ENCODE data around the gene TUBGCP2.

TUBGCP2 gene

GRCh38 chr10:133274751-133275683 is 33.7 kb downstream of the TUBGCP2 start:
- Histone ChIP-seq H3K4me3 (ENCODE audit: low read length) (no peak overlapping the region), H3K27ac (ENCODE audit: low read length) (no peak overlapping the region), H3K9me3 (ENCODE audit: insufficient read depth, low read depth, low read length) (no peaks in the 10 kb centered on the region), H3K36me3 (ENCODE audit: insufficient read depth, low read depth, low read length) (peaks cover 3% of the 10 kb centered on the region; the same call in 1 of the 2 replicates), H3K9ac (ENCODE audit: low read depth, low read length) (no peak overlapping the region), H3K27me3 (ENCODE audit: insufficient read depth, low read length) (peaks cover 17% of the 10 kb centered on the region), H3K4me1 (ENCODE audit: insufficient read depth, low read length) (no peaks in the 10 kb centered on the region)

GRCh38 chr10:133273534-133274143 is 35.0 kb downstream of the TUBGCP2 start:
- Histone ChIP-seq H3K36me3 (ENCODE audit: insufficient read depth, low read depth, low read length) (no peaks in the 10 kb centered on the region), H3K4me1 (ENCODE audit: insufficient read depth, low read length) (no peaks in the 10 kb centered on the region)

GRCh38 chr10:133272964-133273420 is 35.7 kb downstream of the TUBGCP2 start:
- H3K9me3 ChIP-seq (ENCODE audit: insufficient read depth, low read depth, low read length): no peaks in the 10 kb centered on the region
- H3K36me3 ChIP-seq (ENCODE audit: insufficient read depth, low read depth, low read length): no peaks in the 10 kb centered on the region
- H3K9ac ChIP-seq (ENCODE audit: low read depth, low read length): no peak overlapping the region
- H3K27ac ChIP-seq (ENCODE audit: low read length): no peak overlapping the region
- no peaks in the 10 kb centered on the region for H3K4me1 ChIP-seq (ENCODE audit: insufficient read depth, low read length)
- H3K27me3 ChIP-seq (ENCODE audit: insufficient read depth, low read length): peaks cover 17% of the 10 kb centered on the region
- H3K4me3 ChIP-seq (ENCODE audit: low read length): no peak overlapping the region

More at GRCh38 chr10:133273534-133274143, 35.0 kb downstream of the TUBGCP2 start:
- no peak overlapping the region for H3K27ac ChIP-seq (ENCODE audit: low read length)
- no peak overlapping the region for H3K4me3 ChIP-seq (ENCODE audit: low read length)
- H3K9ac ChIP-seq (ENCODE audit: low read depth, low read length): no peak overlapping the region
- no peaks in the 10 kb centered on the region for H3K9me3 ChIP-seq (ENCODE audit: insufficient read depth, low read depth, low read length)
- H3K27me3 ChIP-seq (ENCODE audit: insufficient read depth, low read length): peaks cover 17% of the 10 kb centered on the region

- no peak overlapping the region for H3K9ac ChIP-seq (ENCODE audit: low read depth, low read length)
- peaks cover 17% of the 10 kb centered on the region for H3K27me3 ChIP-seq (ENCODE audit: insufficient read depth, low read length)
- no peak overlapping the region for H3K27ac ChIP-seq (ENCODE audit: low read length)
- H3K9me3 ChIP-seq (ENCODE audit: insufficient read depth, low read depth, low read length): no peaks in the 10 kb centered on the region
- no peaks in the 10 kb centered on the region for H3K4me1 ChIP-seq (ENCODE audit: insufficient read depth, low read length)
- no peak overlapping the region for H3K4me3 ChIP-seq (ENCODE audit: low read length)
- no peaks in the 10 kb centered on the region for H3K36me3 ChIP-seq (ENCODE audit: insufficient read depth, low read depth, low read length)
These were observed 36.2 kb downstream of the TUBGCP2 start for GRCh38 chr10:133272301-133272963.

- Histone ChIP-seq H3K4me3 (ENCODE audit: low read length) (no peak overlapping the region), H3K27me3 (ENCODE audit: insufficient read depth, low read length) (peaks cover 17% of the 10 kb centered on the region), H3K9ac (ENCODE audit: low read depth, low read length) (no peak overlapping the region), H3K36me3 (ENCODE audit: insufficient read depth, low read depth, low read length) (no peaks in the 10 kb centered on the region), H3K9me3 (ENCODE audit: insufficient read depth, low read depth, low read length) (no peaks in the 10 kb centered on the region), H3K27ac (ENCODE audit: low read length) (no peak overlapping the region), H3K4me1 (ENCODE audit: insufficient read depth, low read length) (no peaks in the 10 kb centered on the region)
These were observed 37.0 kb downstream of the TUBGCP2 start for GRCh38 chr10:133271521-133272300.

- Histone ChIP-seq H3K27me3 (ENCODE audit: insufficient read depth, low read length) (peaks cover 8% of the 10 kb centered on the region), H3K4me1 (ENCODE audit: insufficient read depth, low read length) (no peaks in the 10 kb centered on the region), H3K9me3 (ENCODE audit: insufficient read depth, low read depth, low read length) (no peaks in the 10 kb centered on the region), H3K4me3 (ENCODE audit: low read length) (no peak overlapping the region), H3K36me3 (ENCODE audit: insufficient read depth, low read depth, low read length) (no peaks in the 10 kb centered on the region), H3K9ac (ENCODE audit: low read depth, low read length) (no peak overlapping the region), H3K27ac (ENCODE audit: low read length) (no peak overlapping the region)
These were observed 37.8 kb downstream of the TUBGCP2 start for GRCh38 chr10:133270773-133271297.

GRCh38 chr10:133270204-133270603 is 38.5 kb downstream of the TUBGCP2 start:
- Histone ChIP-seq H3K4me3 (ENCODE audit: low read length) (no peak overlapping the region), H3K9ac (ENCODE audit: low read depth, low read length) (no peak overlapping the region), H3K36me3 (ENCODE audit: insufficient read depth, low read depth, low read length) (no peaks in the 10 kb centered on the region), H3K4me1 (ENCODE audit: insufficient read depth, low read length) (no peaks in the 10 kb centered on the region), H3K9me3 (ENCODE audit: insufficient read depth, low read depth, low read length) (no peaks in the 10 kb centered on the region), H3K27me3 (ENCODE audit: insufficient read depth, low read length) (peaks cover 2% of the 10 kb centered on the region; the same call in 1 of the 2 replicates), H3K27ac (ENCODE audit: low read length) (no peak overlapping the region)

GRCh38 chr10:133269367-133269766 is 39.3 kb downstream of the TUBGCP2 start:
- Histone ChIP-seq H3K27ac (ENCODE audit: low read length) (no peak overlapping the region), H3K27me3 (ENCODE audit: insufficient read depth, low read length) (no peaks in the 10 kb centered on the region), H3K36me3 (ENCODE audit: insufficient read depth, low read depth, low read length) (no peaks in the 10 kb centered on the region), H3K9me3 (ENCODE audit: insufficient read depth, low read depth, low read length) (no peaks in the 10 kb centered on the region), H3K4me3 (ENCODE audit: low read length) (no peak overlapping the region), H3K9ac (ENCODE audit: low read depth, low read length) (no peak overlapping the region), H3K4me1 (ENCODE audit: insufficient read depth, low read length) (no peaks in the 10 kb centered on the region)

- Histone ChIP-seq H3K9ac (ENCODE audit: low read depth, low read length) (no peak overlapping the region), H3K27me3 (ENCODE audit: insufficient read depth, low read length) (peaks cover 4% of the 10 kb centered on the region; the same call in 1 of the 2 replicates), H3K27ac (ENCODE audit: low read length) (no peak overlapping the region), H3K4me3 (ENCODE audit: low read length) (no peak overlapping the region), H3K36me3 (ENCODE audit: insufficient read depth, low read depth, low read length) (no peaks in the 10 kb centered on the region), H3K9me3 (ENCODE audit: insufficient read depth, low read depth, low read length) (no peaks in the 10 kb centered on the region), H3K4me1 (ENCODE audit: insufficient read depth, low read length) (no peaks in the 10 kb centered on the region)
These were observed 40.1 kb downstream of the TUBGCP2 start for GRCh38 chr10:133268532-133268931.

GRCh38 chr10:133267829-133268228 is 40.8 kb downstream of the TUBGCP2 start:
- Histone ChIP-seq H3K27me3 (ENCODE audit: insufficient read depth, low read length) (peaks cover 11% of the 10 kb centered on the region), H3K4me3 (ENCODE audit: low read length) (no peak overlapping the region), H3K4me1 (ENCODE audit: insufficient read depth, low read length) (no peaks in the 10 kb centered on the region), H3K27ac (ENCODE audit: low read length) (no peak overlapping the region), H3K9ac (ENCODE audit: low read depth, low read length) (no peak overlapping the region), H3K36me3 (ENCODE audit: insufficient read depth, low read depth, low read length) (no peaks in the 10 kb centered on the region), H3K9me3 (ENCODE audit: insufficient read depth, low read depth, low read length) (no peaks in the 10 kb centered on the region)

- H3K36me3 ChIP-seq (ENCODE audit: insufficient read depth, low read depth, low read length): no peaks in the 10 kb centered on the region
- no peaks in the 10 kb centered on the region for H3K9me3 ChIP-seq (ENCODE audit: insufficient read depth, low read depth, low read length)
- no peak overlapping the region for H3K9ac ChIP-seq (ENCODE audit: low read depth, low read length)
- peaks cover 16% of the 10 kb centered on the region for H3K27me3 ChIP-seq (ENCODE audit: insufficient read depth, low read length)
- no peaks in the 10 kb centered on the region for H3K4me1 ChIP-seq (ENCODE audit: insufficient read depth, low read length)
- H3K4me3 ChIP-seq (ENCODE audit: low read length): no peak overlapping the region
- no peak overlapping the region for H3K27ac ChIP-seq (ENCODE audit: low read length)
These were observed 41.4 kb downstream of the TUBGCP2 start for GRCh38 chr10:133267293-133267692.
